Stimulated activated CD8-positive, alpha-beta memory T cell treated with anti-CD3 and anti-CD28 coated beads, Interleukin-4, amount 100 ng/mL, for 24 hours (primary cell): ENCODE data around the gene TRAF4.

Source experiments
- DNase-seq: peaks from one replicate; pipeline ENCODE4 v3.0.0-alpha.2; 2020; ENCODE audit warnings: low read depth

TRAF4 gene

GRCh38 chr17:28743243-28744103 is at the start of gene TRAF4:
TSS of gene TRAF4 (plus strand) at chr17:28744011. CDS start at chr17:28744113, 102 bp downstream.
- peak; percentile 80 for DNase-seq

- no peak for DNase-seq
These were observed 45.4 kb upstream of the TRAF4 start for GRCh38 chr17:28698253-28698941.

GRCh38 chr17:28700278-28700677 is 43.5 kb upstream of the TRAF4 start:
- DNase-seq: no peak

GRCh38 chr17:28700830-28701492 is 42.9 kb upstream of the TRAF4 start:
- DNase-seq: no peak

GRCh38 chr17:28702026-28702751 is 41.6 kb upstream of the TRAF4 start:
- no peak for DNase-seq

- no peak for DNase-seq
These were observed 41.1 kb upstream of the TRAF4 start for GRCh38 chr17:28702752-28703150.

- DNase-seq: no peak
These were observed 40.1 kb upstream of the TRAF4 start for GRCh38 chr17:28703552-28704218.

GRCh38 chr17:28704219-28704858 is 39.5 kb upstream of the TRAF4 start:
- DNase-seq: no peak

- DNase-seq: no peak
These were observed 38.6 kb upstream of the TRAF4 start for GRCh38 chr17:28705074-28705659.

- no peak for DNase-seq
These were observed 38.0 kb upstream of the TRAF4 start for GRCh38 chr17:28705728-28706334.

- no peak for DNase-seq
These were observed 37.1 kb upstream of the TRAF4 start for GRCh38 chr17:28706471-28707338.

GRCh38 chr17:28707339-28707720 is 36.5 kb upstream of the TRAF4 start:
- DNase-seq: no peak

GRCh38 chr17:28710861-28711722 is 32.7 kb upstream of the TRAF4 start:
- DNase-seq: peak; percentile 78

GRCh38 chr17:28711723-28712031 is 32.1 kb upstream of the TRAF4 start, which contains the start of gene PROCA1:
TSS of gene PROCA1 (minus strand) at chr17:28711888. CDS start at chr17:28711660, 228 bp downstream.
- no peak for DNase-seq

GRCh38 chr17:28712032-28712704 is 31.6 kb upstream of the TRAF4 start:
- peak; percentile 49 for DNase-seq

GRCh38 chr17:28712705-28713415 is 31.0 kb upstream of the TRAF4 start:
- DNase-seq: no peak

GRCh38 chr17:28714281-28714680 is 29.5 kb upstream of the TRAF4 start:
- DNase-seq: no peak
